H1 (cell line): ENCODE results near the gene CFAP221. TPM values are rescaled to one million over a fixed set of nuclear protein-coding genes. Genes with fewer than 3 reads are reported as not detected.

ENCODE experiments used
- CTCF ChIA-PET: fragments of 300-600 bp; sonication (Branson Sonifier 250); formaldehyde crosslinking; loops from one replicate; lab custom pipeline; 2021; ENCODE audit not compliant: partially characterized antibody; lab: Charles Lee
- POLR2A ChIA-PET: fragments of 300-600 bp; sonication (Branson Sonifier 250); formaldehyde crosslinking; loops from one replicate; lab custom pipeline; 2021; ENCODE audit warnings: inconsistent platforms; ENCODE audit not compliant: partially characterized antibody; lab: Charles Lee
- DNase-seq, 2 experiments: peaks; one replicate each; pipeline versions ENCODE4 v3.0.0 to v3.0.0-alpha.2; 2010 to 2022; ENCODE audit warnings: low spot score in 2 of 2, low read depth in 1 of 2, mixed read lengths in 1 of 2
- FAIRE-seq: peaks from 2 replicates; lab custom pipeline; 2011; peaks lifted over from hg19 to GRCh38; lab: Jason Lieb, UNC
- H2AFZ ChIP-seq: 2 replicates; pipeline ENCODE4 v1.8.1; 2012; ENCODE audit warnings: low read length, inconsistent platforms
- H2AK5ac ChIP-seq: 2 replicates; pipeline ENCODE4 v1.6.1; 2013; ENCODE audit warnings: low read depth, low read length
- H2BK120ac ChIP-seq: replicated peaks from 2 replicates; pipeline ENCODE3; 2013; ENCODE audit warnings: low read depth, low read length, inconsistent platforms
- H2BK12ac ChIP-seq: 2 replicates; pipeline ENCODE4 v1.6.1; 2013; ENCODE audit warnings: low read depth, low read length
- H2BK15ac ChIP-seq: 2 replicates; pipeline ENCODE4 v1.6.1; 2013; ENCODE audit warnings: low read length
- H2BK20ac ChIP-seq: 2 replicates; pipeline ENCODE4 v1.6.1; 2013; ENCODE audit warnings: low read length
- H2BK5ac ChIP-seq: 2 replicates; pipeline ENCODE4 v1.6.1; 2013; ENCODE audit warnings: low read depth, low read length
- H3K14ac ChIP-seq: 2 replicates; pipeline ENCODE4 v1.6.1; 2013; ENCODE audit warnings: inconsistent platforms; ENCODE audit not compliant: insufficient read length
- H3K18ac ChIP-seq: 2 replicates; pipeline ENCODE4 v1.6.1; 2013; ENCODE audit warnings: low read length; ENCODE audit errors: extremely low read depth
- H3K23ac ChIP-seq: 2 replicates; pipeline ENCODE4 v1.6.1; 2013; ENCODE audit warnings: inconsistent platforms; ENCODE audit not compliant: insufficient read length
- H3K23me2 ChIP-seq: 2 replicates; pipeline ENCODE4 v1.6.1; 2013; ENCODE audit warnings: low read depth, low read length
- H3K27ac ChIP-seq: 2 replicates; pipeline ENCODE4 v1.6.1; 2011; ENCODE audit warnings: low read depth, low read length, inconsistent platforms
- H3K27me3 ChIP-seq, 4 experiments: replicated peaks in 1 of 4; 1 replicate in 1 of 4; 2 replicates in 3 of 4; pipeline versions ENCODE4 v1.6.1 to v1.8.1; 2011 to 2013; ENCODE audit warnings: low read length in 3 of 4, mild to moderate bottlenecking in 3 of 4, inconsistent platforms in 2 of 4, mixed read lengths in 2 of 4, moderate library complexity in 1 of 4; ENCODE audit not compliant: control insufficient read depth in 3 of 4, insufficient read depth in 3 of 4; ENCODE audit errors: extremely low read depth in 1 of 4
- H3K36me3 ChIP-seq, 4 experiments: 2 replicates each; pipeline versions ENCODE4 v1.6.1 to v1.8.1; 2011 to 2013; ENCODE audit warnings: mild to moderate bottlenecking in 4 of 4, low read length in 3 of 4, moderate library complexity in 2 of 4, control low read depth in 1 of 4, inconsistent platforms in 1 of 4; ENCODE audit not compliant: insufficient read depth in 4 of 4, control insufficient read depth in 2 of 4
- H3K4ac ChIP-seq: replicated peaks from 2 replicates; pipeline ENCODE3; 2013; ENCODE audit warnings: low read length, low read depth, mixed read lengths, inconsistent platforms; ENCODE audit not compliant: insufficient read length
- H3K4me1 ChIP-seq, 4 experiments: replicated peaks in 1 of 4; 1 replicate in 1 of 4; 2 replicates in 3 of 4; pipeline versions ENCODE4 v1.6.1 to v1.8.1; 2011 to 2013; ENCODE audit warnings: low read length in 3 of 4, inconsistent platforms in 2 of 4, mixed read lengths in 1 of 4; ENCODE audit not compliant: insufficient read depth in 4 of 4, control insufficient read depth in 3 of 4
- H3K4me2 ChIP-seq, 2 experiments: 2 replicates each; pipeline versions ENCODE4 v1.6.1 to v1.8.1; 2011 to 2013; ENCODE audit warnings: low read depth in 2 of 2, low read length in 2 of 2, control low read depth in 1 of 2, inconsistent platforms in 1 of 2, mild to moderate bottlenecking in 1 of 2; ENCODE audit not compliant: insufficient read depth in 1 of 2
- H3K4me3 ChIP-seq, 4 experiments: fragments of 200-600, 300-600 bp in 1 of 4; sonication (generic), shearing (Covaris generic), sonication (Bioruptor Twin) in 1 of 4; 2 replicates each; pipeline versions ENCODE4 v1.5.1 to v1.8.1; 2011 to 2016; ENCODE audit warnings: low read length in 4 of 4, low read depth in 3 of 4, control low read depth in 2 of 4, inconsistent platforms in 2 of 4, mild to moderate bottlenecking in 2 of 4, mixed read lengths in 1 of 4, moderate library complexity in 1 of 4; ENCODE audit not compliant: insufficient read depth in 2 of 4; ENCODE audit errors: extremely low read depth in 1 of 4
- H3K56ac ChIP-seq: replicated peaks from 2 replicates; pipeline ENCODE3; 2013; ENCODE audit warnings: low read depth, mild to moderate bottlenecking, mixed read lengths, low read length, inconsistent platforms; ENCODE audit not compliant: insufficient read length
- H3K79me1 ChIP-seq: 2 replicates; pipeline ENCODE4 v1.6.1; 2013; ENCODE audit warnings: low read depth, low read length, control low read depth
- H3K79me2 ChIP-seq, 2 experiments: 2 replicates each; pipeline versions ENCODE4 v1.6.1 to v1.8.1; 2012 to 2013; ENCODE audit warnings: low read length in 2 of 2, mild to moderate bottlenecking in 2 of 2, inconsistent platforms in 1 of 2; ENCODE audit not compliant: insufficient read depth in 2 of 2, control insufficient read depth in 1 of 2
- H3K9ac ChIP-seq, 4 experiments: replicated peaks in 1 of 4; 1 replicate in 1 of 4; 2 replicates in 3 of 4; pipeline versions ENCODE4 v1.6.1 to v1.8.1; 2011 to 2013; ENCODE audit warnings: low read depth in 3 of 4, low read length in 3 of 4, control low read depth in 2 of 4, mild to moderate bottlenecking in 2 of 4, moderate library complexity in 2 of 4, inconsistent platforms in 1 of 4; ENCODE audit errors: extremely low read depth in 1 of 4
- H3K9me3 ChIP-seq, 2 experiments: 2 replicates each; pipeline versions ENCODE4 v1.6.1 to v1.8.1; 2012 to 2013; ENCODE audit warnings: mild to moderate bottlenecking in 2 of 2, moderate library complexity in 2 of 2, control low read depth in 1 of 2, inconsistent platforms in 1 of 2, low read depth in 1 of 2, low read length in 1 of 2, mixed read lengths in 1 of 2; ENCODE audit not compliant: insufficient read depth in 2 of 2
- H4K20me1 ChIP-seq, 2 experiments: replicated peaks in 1 of 2; 2 replicates each; pipeline versions ENCODE3 to v1.8.1; 2011 to 2013; ENCODE audit warnings: inconsistent platforms in 2 of 2, low read length in 2 of 2, mild to moderate bottlenecking in 1 of 2; ENCODE audit not compliant: insufficient read depth in 2 of 2, control insufficient read depth in 1 of 2
- H4K5ac ChIP-seq: 2 replicates; pipeline ENCODE4 v1.6.1; 2013; ENCODE audit warnings: low read length, low read depth, mixed read lengths, inconsistent platforms; ENCODE audit not compliant: insufficient read length
- H4K8ac ChIP-seq: 2 replicates; pipeline ENCODE4 v1.8.0; 2013; ENCODE audit warnings: mild to moderate bottlenecking, moderate library complexity, low read length, inconsistent platforms; ENCODE audit not compliant: insufficient read depth; ENCODE audit errors: extremely low read depth
- H4K91ac ChIP-seq: replicated peaks from 2 replicates; pipeline ENCODE3; 2013; ENCODE audit warnings: low read length, mixed read lengths, inconsistent platforms; ENCODE audit not compliant: insufficient read length
- ATF3 ChIP-seq: IDR thresholded peaks from 2 replicates; pipeline ENCODE4 v1.6.1; 2011; ENCODE audit warnings: low read depth, mild to moderate bottlenecking, low read length; ENCODE audit not compliant: insufficient read depth
- EGR1 ChIP-seq: IDR thresholded peaks from 2 replicates; pipeline ENCODE4 v1.6.1; 2011; ENCODE audit warnings: low read depth, low read length, borderline replicate concordance
- EP300 ChIP-seq, 2 experiments: IDR thresholded peaks; 1 replicate in 1 of 2; 2 replicates in 1 of 2; pipeline ENCODE4 v1.6.1; 2011 to 2012; ENCODE audit warnings: low read depth in 2 of 2, low read length in 2 of 2, mild to moderate bottlenecking in 2 of 2, borderline replicate concordance in 1 of 2, inconsistent platforms in 1 of 2, moderate library complexity in 1 of 2
- KDM5A ChIP-seq: fragments of 200-600 bp; IDR thresholded peaks from 2 replicates; pipeline ENCODE4 v1.7.1; 2012; ENCODE audit warnings: mild to moderate bottlenecking, low read length, inconsistent platforms, mixed read lengths
- NANOG ChIP-seq: IDR thresholded peaks from 2 replicates; pipeline ENCODE4 v1.6.1; 2011; ENCODE audit warnings: low read length, low read depth, mild to moderate bottlenecking, inconsistent platforms; ENCODE audit not compliant: insufficient read depth, poor library complexity, severe bottlenecking
- PHF8 ChIP-seq: fragments of 200-600 bp; sonication (generic); conservative IDR thresholded peaks from 2 replicates; pipeline ENCODE4 v1.7.1; 2012; ENCODE audit warnings: low read depth, mild to moderate bottlenecking, inconsistent platforms, low read length, moderate library complexity
- POLR2AphosphoS5 ChIP-seq: IDR thresholded peaks from 2 replicates; pipeline ENCODE4 v1.6.1; 2011; ENCODE audit warnings: low read depth, low read length
- POU5F1 ChIP-seq: IDR thresholded peaks from 2 replicates; pipeline ENCODE4 v1.6.1; 2011; ENCODE audit warnings: low read depth, mild to moderate bottlenecking, low read length, moderate library complexity
- SIRT6 ChIP-seq: IDR thresholded peaks from one replicate; pipeline ENCODE4 v1.7.1; 2012; ENCODE audit warnings: low read length, inconsistent platforms
- SP1 ChIP-seq: IDR thresholded peaks from 2 replicates; pipeline ENCODE4 v1.6.1; 2011; ENCODE audit warnings: low read depth, low read length
- SUZ12 ChIP-seq: fragments of 200-600 bp; sonication (generic); IDR thresholded peaks from 2 replicates; pipeline ENCODE4 v1.6.1; 2012; ENCODE audit warnings: mild to moderate bottlenecking, inconsistent platforms, low read length, moderate library complexity, mixed read lengths
- TEAD4 ChIP-seq: IDR thresholded peaks from 2 replicates; pipeline ENCODE4 v1.6.1; 2012; ENCODE audit warnings: low read depth, low read length, inconsistent platforms, mixed read lengths
- YY1 ChIP-seq: IDR thresholded peaks from 2 replicates; pipeline ENCODE4 v1.6.1; 2011; ENCODE audit warnings: low read depth, mild to moderate bottlenecking, low read length
- whole genome bisulfite sequencing, 2 experiments: shearing (Covaris generic) in 1 of 2; methylation state at CpG; one replicate each; pipeline versions ENCODE4 v1.1.6 to v1.1.7; 2013 to 2015; ENCODE audit warnings: low lambda C conversion rate in 2 of 2, mixed read lengths in 2 of 2, inconsistent platforms in 1 of 2, low coverage in 1 of 2, missing lambda C conversion rate in 1 of 2; ENCODE audit not compliant: insufficient replicate concordance in 2 of 2, insufficient coverage in 1 of 2, insufficient read length in 1 of 2; ENCODE audit errors: extremely low coverage in 1 of 2, missing lambda C conversion rate in 1 of 2; 5-methylcytosine and 5-hydroxymethylcytosine counted together
- polyA plus RNA-seq, 7 experiments: library from polyadenylated mRNA; depleted of rRNA in 3 of 7; stranded (reverse) in 5 of 7; unstranded in 2 of 7; fragments of >200 nt in 5 of 7; fragments of 200-250 nt in 2 of 7; gene quantifications; 1 replicate in 5 of 7; 2 replicates in 1 of 7; 4 replicates in 1 of 7; pipeline versions ENCODE4 v1.2.1 to v1.2.3, GENCODE V29; 2011 to 2013; ENCODE audit warnings: missing spikeins in 2 of 7, mixed read lengths in 2 of 7
- total RNA-seq: library from RNA; stranded (reverse); fragmentation: NEBNext Ultra II Directional; extraction: Animal tissue kit (Norgen Biotek cat#: 25700); gene quantifications from 2 replicates; pipeline ENCODE4 v1.2.1, GENCODE V29; 2021
- TF ChIP-seq, protein P1 (sequence below): IDR thresholded peaks from 2 replicates; pipeline ENCODE4 v1.6.1; 2012; ENCODE audit warnings: inconsistent platforms

The CFAP221 gene
- total and polyA plus RNA-seq, 2 of the 8 experiments (the other 6 are each of a cell fraction or from before 2014, with no cell fraction given) = 0.14 to 0.71 TPM

DNA sequence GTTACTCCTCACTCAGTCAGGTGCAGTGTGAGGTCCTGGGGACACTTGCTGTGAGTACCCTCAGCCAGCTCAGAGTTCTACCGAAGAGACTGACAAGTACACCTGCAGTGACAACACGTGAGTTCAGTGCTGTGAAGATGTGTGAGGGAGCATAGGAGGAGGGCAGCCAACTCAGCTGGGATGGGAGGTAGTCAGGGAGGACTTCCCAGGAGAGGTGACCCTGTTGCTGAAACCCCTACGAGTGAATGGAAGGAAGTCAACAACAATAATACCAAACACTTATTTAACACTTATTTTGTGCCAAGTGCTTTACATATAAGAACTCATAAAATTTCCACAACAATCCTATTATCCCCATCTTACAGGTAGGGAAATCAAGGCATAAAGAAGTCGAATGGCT lies 145.0 kb downstream of the CFAP221 start:
- Histone ChIP-seq H2AK5ac (no peak overlapping the region), H3K9ac (no peak overlapping the region), H3K4me2 (no peak overlapping the region), H4K5ac (no peak overlapping the region), H2AFZ (no peak overlapping the region), H2BK5ac (no peak overlapping the region), H4K91ac (no peak overlapping the region), H3K18ac (no peak overlapping the region), H3K56ac (no peak overlapping the region), H3K79me1 (no peaks in the 10 kb centered on the region; the same call in 1 of the 2 replicates), H3K23ac (no peak overlapping the region), H4K20me1 (peaks cover 0 to 7% of the 10 kb centered on the region in 2 experiments), H3K14ac (no peak overlapping the region), H2BK120ac (no peak overlapping the region), H3K4me3 (no peak overlapping the region), H3K9me3 (no peaks in the 10 kb centered on the region), H3K4me1 (peaks cover 0 to 6% (median under 1%) of the 10 kb centered on the region in 4 experiments; a peak in 5 of 7 replicates), H3K27me3 (no peaks in the 10 kb centered on the region), H3K79me2 (no peaks in the 10 kb centered on the region), H3K27ac (no peak overlapping the region), H3K23me2 (peaks cover 7% of the 10 kb centered on the region), H2BK20ac (no peak overlapping the region), H3K36me3 (no peaks in the 10 kb centered on the region; a peak in 3 of 8 replicates), H2BK15ac (no peak overlapping the region), H3K4ac (no peak overlapping the region), H2BK12ac (no peak overlapping the region), H4K8ac (no peak overlapping the region)
- WGBS, 2 experiments = 93% methylated on average over 4 of the region's 4 CpGs; no CpG with 5 or more reads in 1 of the 2 experiments
- FAIRE-seq = no peak
- ChIA-PET POLR2A (interaction anchor here (1.0 kb wide), 1 partner anchor 11 kb away, joined by 3 read pairs; the partner anchor contains the start of gene TMEM177), CTCF (interaction anchor here (0.8 to 2.0 kb wide), 2 partner anchors 14 to 47 kb away, joined by 3 to 4 read pairs; no protein-coding TSS in a partner anchor)
- DNase-seq = no peak
- TF ChIP-seq, protein P1, sequence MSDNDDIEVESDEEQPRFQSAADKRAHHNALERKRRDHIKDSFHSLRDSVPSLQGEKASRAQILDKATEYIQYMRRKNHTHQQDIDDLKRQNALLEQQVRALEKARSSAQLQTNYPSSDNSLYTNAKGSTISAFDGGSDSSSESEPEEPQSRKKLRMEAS = no peak
- TF ChIP-seq SUZ12 (no peak), EGR1 (no peak), NANOG (no peak), EP300 (IDR thresholded peaks at IDR 0.05; ENCODE audit: borderline replicate concordance in 1 of 2, low read depth in 2 of 2, low read length in 2 of 2) (no peak), SIRT6 (no peak), YY1 (no peak), TEAD4 (no peak), POU5F1 (no peak), POLR2AphosphoS5 (no peak), SP1 (no peak), PHF8 (no peak), KDM5A (no peak), ATF3 (no peak)
